GM19438 (cell line): ENCODE data around the gene COX4I1.
"Not testable (repeated sequence)": the region's sequence is repeated elsewhere in the genome, so short reads cannot be mapped to it uniquely, and the experiment has no call there.

Source experiments
- ATAC-seq: cut with Tn5 transposase; IDR thresholded peaks from one replicate; pipeline ENCODE4 v1.9.1; 2021; ENCODE audit warnings: low read depth; ENCODE audit not compliant: unreplicated experiment

Gene COX4I1

GRCh38 chr16:85821390-85822135 lies 22.1 kb downstream of the COX4I1 start:
- ATAC-seq = no peak

- no peak for ATAC-seq
These were observed 22.6 kb downstream of the COX4I1 start for GRCh38 chr16:85822145-85822544.

GRCh38 chr16:85823328-85823920 lies 23.9 kb downstream of the COX4I1 start:
- ATAC-seq = no peak

- no peak for ATAC-seq
These were observed 25.0 kb downstream of the COX4I1 start for GRCh38 chr16:85824161-85825135.

- ATAC-seq = no peak
These were observed 25.8 kb downstream of the COX4I1 start for GRCh38 chr16:85825326-85825725.

GRCh38 chr16:85826686-85827247 lies 27.3 kb downstream of the COX4I1 start:
- ATAC-seq = no peak

- no peak for ATAC-seq
These were observed 28.7 kb downstream of the COX4I1 start for GRCh38 chr16:85828166-85828565.

- no peak for ATAC-seq
These were observed 29.8 kb downstream of the COX4I1 start for GRCh38 chr16:85829171-85829719.

GRCh38 chr16:85829751-85830445 lies 30.4 kb downstream of the COX4I1 start:
- ATAC-seq = no peak

- no peak for ATAC-seq
These were observed 31.3 kb downstream of the COX4I1 start for GRCh38 chr16:85830821-85831220.

- no peak for ATAC-seq
These were observed 33.2 kb downstream of the COX4I1 start for GRCh38 chr16:85832570-85833218.

- ATAC-seq = no peak
These were observed 33.9 kb downstream of the COX4I1 start for GRCh38 chr16:85833219-85833920.

- ATAC-seq = no peak
These were observed 35.2 kb downstream of the COX4I1 start for GRCh38 chr16:85834741-85835140.

GRCh38 chr16:85835227-85835751 lies 35.8 kb downstream of the COX4I1 start:
- no peak for ATAC-seq

GRCh38 chr16:85835956-85836705 lies 36.6 kb downstream of the COX4I1 start:
- ATAC-seq = no peak

- ATAC-seq = no peak
These were observed 37.4 kb downstream of the COX4I1 start for GRCh38 chr16:85836706-85837582.

GRCh38 chr16:85837654-85838053 lies 38.2 kb downstream of the COX4I1 start:
- ATAC-seq = not testable (repeated sequence)
